B cell (primary cell): Measurements from ENCODE around the gene ADAM17. TPM values are rescaled to one million over a fixed set of nuclear protein-coding genes. Genes with fewer than 3 reads are reported as not detected.

Experiments
- ATAC-seq: fragments of 200-7000 bp; cut with Tn5 transposase; one replicate; pipeline ENCODE4 v1.10.0; 2021; ENCODE audit warnings: low read depth, mild to moderate bottlenecking, moderate number of reproducible peaks, moderate library complexity
- CTCF ChIA-PET: fragments of 350-600 bp; sonication (Branson Sonifier 250); formaldehyde crosslinking; loops from one replicate; lab custom pipeline; 2021; ENCODE audit warnings: antibody characterized with exemption, inconsistent platforms; lab: Charles Lee
- POLR2A ChIA-PET: fragments of 350-600 bp; sonication (Branson Sonifier 250); formaldehyde crosslinking; loops from one replicate; lab custom pipeline; 2021; ENCODE audit warnings: antibody characterized with exemption; lab: Charles Lee
- DNase-seq: peaks from one replicate; pipeline ENCODE4 v3.0.0; 2013
- H2AFZ ChIP-seq: 2 replicates; pipeline ENCODE4 v1.6.1; 2012; ENCODE audit warnings: mild to moderate bottlenecking, low read depth, low read length; ENCODE audit not compliant: insufficient read depth, poor library complexity, severe bottlenecking
- H3K27ac ChIP-seq, 2 donors: 1 replicate in 1 of 2; 2 replicates in 1 of 2; pipeline ENCODE4 v1.5.1; 2012 to 2013; ENCODE audit warnings: low read length in 2 of 2, mild to moderate bottlenecking in 2 of 2, moderate library complexity in 1 of 2
- H3K27me3 ChIP-seq, 4 experiments: fragments of 200-600 bp in 1 of 4; sonication (generic) in 1 of 4; replicated peaks in 1 of 4; 1 replicate in 2 of 4; 2 replicates in 2 of 4; pipeline versions ENCODE4 v1.6.1 to v1.7.0; 2013 to 2016; ENCODE audit warnings: low read length in 3 of 4, mild to moderate bottlenecking in 2 of 4, mixed read lengths in 1 of 4, moderate library complexity in 1 of 4; ENCODE audit not compliant: insufficient read depth in 4 of 4, control insufficient read depth in 3 of 4; ENCODE audit errors: control extremely low read depth in 1 of 4
- H3K36me3 ChIP-seq, 2 experiments: replicated peaks in 1 of 2; 1 replicate in 1 of 2; 2 replicates in 1 of 2; pipeline versions ENCODE4 v1.6.1 to v1.7.1; 2013; ENCODE audit warnings: low read length in 1 of 2; ENCODE audit not compliant: insufficient read depth in 2 of 2, control insufficient read depth in 1 of 2; ENCODE audit errors: control extremely low read depth in 1 of 2, extremely low read depth in 1 of 2
- H3K4me1 ChIP-seq, 2 donors: fragments of 200-600 bp in 1 of 2; sonication (generic) in 1 of 2; 1 replicate in 1 of 2; 2 replicates in 1 of 2; pipeline versions ENCODE4 v1.5.1 to v1.6.1; 2013 to 2017; ENCODE audit warnings: low read length in 2 of 2; ENCODE audit not compliant: control insufficient read depth in 2 of 2, insufficient read depth in 2 of 2
- H3K4me2 ChIP-seq: replicated peaks from 2 replicates; pipeline ENCODE3; 2012; ENCODE audit warnings: mild to moderate bottlenecking, low read depth, low read length; ENCODE audit not compliant: poor library complexity, severe bottlenecking
- H3K4me3 ChIP-seq, 5 experiments: fragments of 200-600 bp in 1 of 5; sonication (generic) in 1 of 5; 1 replicate in 3 of 5; 2 replicates in 2 of 5; pipeline versions ENCODE4 v1.5.1 to v1.7.0; 2011 to 2016; ENCODE audit warnings: low read length in 4 of 5, mild to moderate bottlenecking in 4 of 5, low read depth in 2 of 5, control low read depth in 1 of 5, moderate library complexity in 1 of 5; ENCODE audit not compliant: insufficient read depth in 1 of 5; ENCODE audit errors: control extremely low read depth in 1 of 5, extremely low read depth in 1 of 5
- H3K79me2 ChIP-seq: fragments of 200-600 bp; sonication (generic); one replicate; pipeline ENCODE4 v1.6.0; 2016; ENCODE audit warnings: low read length; ENCODE audit not compliant: control insufficient read depth, insufficient read depth
- H3K9ac ChIP-seq: fragments of 200-600 bp; sonication (generic); 2 replicates; pipeline ENCODE4 v1.6.1; 2017; ENCODE audit warnings: mild to moderate bottlenecking, low read length, moderate library complexity
- H3K9me3 ChIP-seq, 3 donors: one replicate each; pipeline versions ENCODE4 v1.6.1 to v1.7.1; 2013; ENCODE audit warnings: low read length in 2 of 3; ENCODE audit not compliant: control insufficient read depth in 2 of 3, insufficient read depth in 1 of 3; ENCODE audit errors: control extremely low read depth in 1 of 3
- H4K20me1 ChIP-seq: 2 replicates; pipeline ENCODE4 v1.6.0; 2012; ENCODE audit warnings: mild to moderate bottlenecking, low read length; ENCODE audit not compliant: insufficient read depth, control insufficient read depth, poor library complexity, severe bottlenecking
- H3K27ac Mint-ChIP-seq: one replicate; pipeline ENCODE4 v1.8.0; 2021; ENCODE audit warnings: mixed read lengths
- H3K27me3 Mint-ChIP-seq: one replicate; pipeline ENCODE4 v1.8.0; 2021; ENCODE audit warnings: mixed read lengths
- H3K4me1 Mint-ChIP-seq: one replicate; pipeline ENCODE4 v1.8.0; 2021; ENCODE audit warnings: mixed read lengths
- H3K4me3 Mint-ChIP-seq: one replicate; pipeline ENCODE4 v1.8.0; 2021; ENCODE audit warnings: mixed read lengths
- H3K9me3 Mint-ChIP-seq: one replicate; pipeline ENCODE4 v1.8.0; 2022; ENCODE audit warnings: mixed read lengths; ENCODE audit not compliant: insufficient read depth
- EZH2 ChIP-seq: IDR thresholded peaks from 2 replicates; pipeline ENCODE4 v1.6.1; 2012; ENCODE audit warnings: borderline replicate concordance, low read depth, mild to moderate bottlenecking, moderate library complexity, low read length; ENCODE audit not compliant: insufficient read depth, poor library complexity, severe bottlenecking
- WGBS: methylation state at CpG from one replicate; pipeline ENCODE4 v1.1.5; 2013; ENCODE audit warnings: missing lambda C conversion rate; ENCODE audit not compliant: insufficient coverage; 5-methylcytosine and 5-hydroxymethylcytosine counted together
- intact Hi-C: fragments of 100-400 bp; cut with micrococcal nuclease; formaldehyde crosslinking; loops from one replicate; pipeline ENCODE4 v1.10.0; 2022
- polyA minus RNA-seq: library from RNA; depleted of rRNA, polyadenylated mRNA; stranded (reverse); fragments of >200 nt; gene quantifications from 2 replicates; pipeline ENCODE4 v1.2.3, GENCODE V29; 2012
- polyA plus RNA-seq: library from polyadenylated mRNA; depleted of rRNA; stranded (reverse); fragments of >200 nt; gene quantifications from 2 replicates; pipeline ENCODE4 v1.2.3, GENCODE V29; 2012
- total RNA-seq, 2 donors: library from RNA; stranded (reverse); fragments of 120-200 nt in 1 of 2; gene quantifications; 1 replicate in 1 of 2; 2 replicates in 1 of 2; pipeline versions ENCODE4 v1.2.3 to v1.2.4, GENCODE V29; 2013 to 2022
- TF ChIP-seq, protein P1 (sequence below): fragments of 200-600 bp; IDR thresholded peaks from one replicate; pipeline ENCODE4 v1.8.0; 2022; ENCODE audit warnings: antibody characterized with exemption, mild to moderate bottlenecking

The ADAM17 gene
- total RNA-seq: 57.8 and 60.5 TPM in 2 replicates
- 32.5 TPM for total RNA-seq (2013)
- polyA plus RNA-seq: 13.9 and 18.1 TPM in 2 replicates
- 20.8 and 38.5 TPM in 2 replicates for polyA minus RNA-seq

DNA sequence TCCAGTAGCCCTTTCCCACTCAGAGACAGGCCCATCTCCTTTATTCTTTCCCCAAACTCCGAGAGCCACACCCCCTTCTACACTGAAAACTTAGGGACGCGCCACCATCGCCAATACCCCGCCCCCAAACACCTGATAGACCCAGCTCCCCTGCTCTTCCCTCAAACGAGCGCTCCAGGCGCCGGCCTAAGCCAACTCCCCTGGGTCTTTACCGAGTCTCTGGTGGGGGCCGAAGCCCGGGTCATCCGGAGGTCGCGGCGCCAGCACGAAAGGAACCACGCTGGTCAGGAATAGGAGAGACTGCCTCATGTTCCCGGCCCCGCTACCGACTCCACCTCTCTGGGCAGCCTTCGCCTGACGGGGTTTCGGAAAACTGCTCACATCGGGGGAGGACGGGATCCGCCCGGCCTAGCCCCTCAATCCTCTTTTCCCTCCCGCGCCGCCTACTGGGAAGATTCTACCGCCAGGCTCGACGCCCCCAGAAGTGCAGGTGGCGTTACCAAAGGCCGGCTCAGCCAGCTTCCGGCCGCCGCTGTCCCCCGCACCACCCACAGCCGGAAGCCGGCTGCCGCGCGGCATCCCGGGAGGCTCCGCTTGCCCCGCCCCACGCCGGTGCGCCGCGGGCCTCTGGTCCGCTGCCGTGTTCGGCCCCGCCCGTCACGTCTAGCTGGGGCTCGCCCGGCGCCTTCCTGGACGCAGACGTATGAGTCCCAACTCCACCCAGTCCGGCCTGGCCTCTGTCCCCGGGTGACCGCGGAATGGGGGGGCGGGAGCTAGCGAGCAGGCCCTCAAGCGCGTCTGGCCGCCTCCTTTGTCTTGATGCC lies at the start of gene ADAM17:
TSS of gene ADAM17 (minus strand) at position 534 of the 824 bp plus-strand sequence. CDS start at position 309, 225 bp downstream.
- Mint-ChIP-seq H3K9me3 (no peaks in the 10 kb centered on the region), H3K4me3 (peak within 1 kb of the TSS; percentile 98), H3K27ac (peak within 1 kb of the TSS; percentile 99), H3K4me1 (peaks cover 47% of the 10 kb centered on the region), H3K27me3 (no peaks in the 10 kb centered on the region)
- H3K79me2 ChIP-seq: peaks cover 59% of the 10 kb centered on the region
- no peaks in the 10 kb centered on the region for H4K20me1 ChIP-seq
- ChIA-PET CTCF (interaction anchor here (0.7 to 2.3 kb wide), 10 partner anchors 9 to 82 kb away, joined by 3 to 11 read pairs (median 6); partner anchors contain the start of gene YWHAQ), POLR2A (interaction anchor here (0.6 to 2.5 kb wide), 12 partner anchors 8 to 288 kb away, joined by 3 to 25 read pairs (median 6); partner anchors contain the start of genes CPSF3, ITGB1BP1, TAF1B and YWHAQ)
- DNase-seq (peak; percentile 94), ATAC-seq (peak; percentile 91)
- no peaks in the 10 kb centered on the region for H3K9me3 ChIP-seq
- H3K4me1 ChIP-seq: peaks cover 41 to 44% of the 10 kb centered on the region in 2 donors
- H3K4me2 ChIP-seq: peak within 1 kb of the TSS; percentile 87
- under 1% methylated on average over 71 of the region's 73 CpGs for WGBS
- peak within 1 kb of the TSS; percentile 92 to 93 for H3K27ac ChIP-seq
- intact Hi-C loops: loop anchor here (1.0 to 10.0 kb wide), 9 partner anchors 8 to 1189 kb away; partner anchors contain the start of genes CPSF3, IAH1, ITGB1BP1 and KLF11
- TF ChIP-seq, protein P1, sequence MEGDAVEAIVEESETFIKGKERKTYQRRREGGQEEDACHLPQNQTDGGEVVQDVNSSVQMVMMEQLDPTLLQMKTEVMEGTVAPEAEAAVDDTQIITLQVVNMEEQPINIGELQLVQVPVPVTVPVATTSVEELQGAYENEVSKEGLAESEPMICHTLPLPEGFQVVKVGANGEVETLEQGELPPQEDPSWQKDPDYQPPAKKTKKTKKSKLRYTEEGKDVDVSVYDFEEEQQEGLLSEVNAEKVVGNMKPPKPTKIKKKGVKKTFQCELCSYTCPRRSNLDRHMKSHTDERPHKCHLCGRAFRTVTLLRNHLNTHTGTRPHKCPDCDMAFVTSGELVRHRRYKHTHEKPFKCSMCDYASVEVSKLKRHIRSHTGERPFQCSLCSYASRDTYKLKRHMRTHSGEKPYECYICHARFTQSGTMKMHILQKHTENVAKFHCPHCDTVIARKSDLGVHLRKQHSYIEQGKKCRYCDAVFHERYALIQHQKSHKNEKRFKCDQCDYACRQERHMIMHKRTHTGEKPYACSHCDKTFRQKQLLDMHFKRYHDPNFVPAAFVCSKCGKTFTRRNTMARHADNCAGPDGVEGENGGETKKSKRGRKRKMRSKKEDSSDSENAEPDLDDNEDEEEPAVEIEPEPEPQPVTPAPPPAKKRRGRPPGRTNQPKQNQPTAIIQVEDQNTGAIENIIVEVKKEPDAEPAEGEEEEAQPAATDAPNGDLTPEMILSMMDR: peak; percentile 33
- no peak for TF ChIP-seq EZH2
- H3K27me3 ChIP-seq: no peaks in the 10 kb centered on the region
- no peaks in the 10 kb centered on the region for H3K36me3 ChIP-seq
- peak within 1 kb of the TSS; percentile 74 to 99 (median 98) for H3K4me3 ChIP-seq
- peak within 1 kb of the TSS; percentile 91 for H3K9ac ChIP-seq
- H2AFZ ChIP-seq: peak within 1 kb of the TSS; percentile 88
